GM23338 (cell line): ENCODE results near the gene PHACTR2. TPM values are rescaled to one million over a fixed set of nuclear protein-coding genes. Genes with fewer than 3 reads are reported as not detected.

Source experiments
- ATAC-seq: fragments of 200-7000 bp; cut with Tn5 transposase; 3 replicates; pipeline ENCODE4 v1.9.1; 2020
- DNase-seq: peaks from one replicate; pipeline ENCODE4 v3.0.0-alpha.2; 2015; ENCODE audit warnings: low spot score
- H2AFZ ChIP-seq: fragments of 200-600 bp; sonication (generic); 2 replicates; pipeline ENCODE4 v1.8.0; 2016; ENCODE audit warnings: antibody characterized with exemption, mild to moderate bottlenecking, moderate library complexity
- H3F3A ChIP-seq: fragments of 200-600 bp; sonication (generic); replicated peaks from 2 replicates; pipeline ENCODE4 v1.8.0; 2017; ENCODE audit warnings: antibody characterized with exemption, mixed run types, low read depth
- H3K27ac ChIP-seq: fragments of 200-600 bp; sonication (generic); 2 replicates; pipeline ENCODE4 v1.6.1; 2016; ENCODE audit warnings: low read depth
- H3K27me3 ChIP-seq: fragments of 200-600 bp; sonication (generic); 2 replicates; pipeline ENCODE4 v1.8.0; 2016; ENCODE audit warnings: mild to moderate bottlenecking, mixed run types, moderate library complexity; ENCODE audit not compliant: insufficient read depth
- H3K36me3 ChIP-seq: fragments of 200-600 bp; sonication (generic); 2 replicates; pipeline ENCODE4 v1.8.0; 2016; ENCODE audit warnings: mild to moderate bottlenecking; ENCODE audit not compliant: insufficient read depth
- H3K4me1 ChIP-seq: fragments of 200-600 bp; sonication (generic); 2 replicates; pipeline ENCODE4 v1.8.0; 2016; ENCODE audit warnings: mild to moderate bottlenecking, moderate library complexity; ENCODE audit not compliant: insufficient read depth
- H3K4me2 ChIP-seq: fragments of 200-600 bp; sonication (generic); 2 replicates; pipeline ENCODE4 v1.7.1; 2017; ENCODE audit warnings: mixed run types
- H3K4me3 ChIP-seq: fragments of 200-600 bp; sonication (generic); 2 replicates; pipeline ENCODE4 v1.6.1; 2016; ENCODE audit warnings: mixed run types
- H3K79me2 ChIP-seq: fragments of 200-600 bp; sonication (generic); replicated peaks from 2 replicates; pipeline ENCODE4 v1.8.0; 2017; ENCODE audit warnings: mild to moderate bottlenecking; ENCODE audit not compliant: insufficient read depth
- H3K9me2 ChIP-seq: fragments of 200-600 bp; sonication (generic); 2 replicates; pipeline ENCODE4 v1.8.0; 2017; ENCODE audit not compliant: insufficient read depth
- H4K20me1 ChIP-seq: fragments of 200-600 bp; sonication (generic); replicated peaks from 2 replicates; pipeline ENCODE4 v1.8.0; 2017; ENCODE audit warnings: mild to moderate bottlenecking; ENCODE audit not compliant: insufficient read depth
- H3K27ac Mint-ChIP-seq: 2 replicates; pipeline ENCODE4 v1.8.0; 2020; ENCODE audit warnings: inconsistent platforms, mild to moderate bottlenecking, moderate library complexity, mixed read lengths
- H3K27me3 Mint-ChIP-seq: 3 replicates; pipeline ENCODE4 v1.8.0; 2022; ENCODE audit warnings: low read depth, mild to moderate bottlenecking, moderate library complexity, mixed read lengths, inconsistent platforms; ENCODE audit not compliant: insufficient read depth, poor library complexity
- H3K36me3 Mint-ChIP-seq: 3 replicates; pipeline ENCODE4 v1.8.0; 2021; ENCODE audit warnings: low read depth, mild to moderate bottlenecking, inconsistent platforms, moderate library complexity, mixed read lengths
- H3K4me1 Mint-ChIP-seq: 3 replicates; pipeline ENCODE4 v1.8.0; 2020; ENCODE audit warnings: mild to moderate bottlenecking, inconsistent platforms, mixed read lengths
- H3K4me3 Mint-ChIP-seq: 3 replicates; pipeline ENCODE4 v1.8.0; 2021; ENCODE audit warnings: moderate library complexity, mild to moderate bottlenecking, inconsistent platforms, mixed read lengths
- H3K9me3 Mint-ChIP-seq: 3 replicates; pipeline ENCODE4 v1.8.0; 2020; ENCODE audit warnings: moderate library complexity, mild to moderate bottlenecking, inconsistent platforms, mixed read lengths
- CREB1 ChIP-seq: fragments of 250-450 bp; sonication (Bioruptor Pico); IDR thresholded peaks from 2 replicates; pipeline ENCODE4 v1.5.0; 2020; ENCODE audit warnings: low read depth, mild to moderate bottlenecking, moderate library complexity
- CTCF ChIP-seq, 2 experiments: fragments of 200-600 bp in 1 of 2; sonication (generic) in 1 of 2; conservative IDR thresholded peaks; 2 replicates each; pipeline versions ENCODE4 v1.5.1 to v1.6.1; 2016 to 2017; ENCODE audit warnings: antibody characterized with exemption in 2 of 2, low read depth in 2 of 2, mild to moderate bottlenecking in 2 of 2, moderate library complexity in 1 of 2
- ETS1 ChIP-seq: IDR thresholded peaks from 2 replicates; pipeline ENCODE4 v1.6.1; 2016; ENCODE audit warnings: antibody characterized with exemption
- EZH2phosphoT487 ChIP-seq: fragments of 200-600 bp; sonication (generic); IDR thresholded peaks from one replicate; pipeline ENCODE4 v1.8.1; 2018; ENCODE audit warnings: antibody characterized with exemption; ENCODE audit not compliant: unreplicated experiment
- JUNB ChIP-seq: IDR thresholded peaks from one replicate; pipeline ENCODE4 v1.6.1; 2016; ENCODE audit warnings: antibody characterized with exemption; ENCODE audit not compliant: unreplicated experiment
- POLR2AphosphoS5 ChIP-seq: IDR thresholded peaks from 2 replicates; pipeline ENCODE4 v1.6.1; 2016; ENCODE audit warnings: antibody characterized with exemption, low read depth
- STAT1 ChIP-seq: IDR thresholded peaks from one replicate; pipeline ENCODE4 v1.6.1; 2016; ENCODE audit warnings: antibody characterized with exemption; ENCODE audit not compliant: unreplicated experiment
- ZNF114 ChIP-seq: fragments of 250-450 bp; sonication (Bioruptor Pico); IDR thresholded peaks from 2 replicates; pipeline ENCODE4 v1.5.0; 2020; ENCODE audit warnings: mild to moderate bottlenecking, moderate library complexity
- ZNF462 ChIP-seq: fragments of 250-450 bp; sonication (Bioruptor Pico); IDR thresholded peaks from 2 replicates; pipeline ENCODE4 v1.5.0; 2020; ENCODE audit warnings: mild to moderate bottlenecking, moderate library complexity
- polyA plus RNA-seq: library from polyadenylated mRNA; unstranded; fragments of >200 nt; fragmentation: Nextera tagmentation; extraction: Ambion mirVana; gene quantifications from 2 replicates; pipeline ENCODE4 v1.2.1, GENCODE V29; 2016
- total RNA-seq: library from RNA; depleted of rRNA; stranded (reverse); fragments of >200 nt; shearing (Covaris generic); gene quantifications from 2 replicates; pipeline ENCODE4 v1.2.3, GENCODE V29; 2014

Gene PHACTR2
- total and polyA plus RNA-seq, 2 experiments from 2014 or later = 67.7 to 105 TPM

GRCh38 chr6:143695130-143695968 lies 17.6 kb downstream of the PHACTR2 start:
- peaks cover 1% of the 10 kb centered on the region for H3K27me3 Mint-ChIP-seq
- no peaks in the 10 kb centered on the region for H3K9me3 Mint-ChIP-seq
- no peak overlapping the region for H3K27ac Mint-ChIP-seq
- Histone ChIP-seq H3K27ac (no peak overlapping the region), H3K4me2 (no peak overlapping the region), H4K20me1 (no peaks in the 10 kb centered on the region), H3K79me2 (peaks cover 98% of the 10 kb centered on the region), H3K9me2 (0 out of 2 replicates have a peak, but pooled peaks cover 3% of the 10 kb centered on the region), H3K4me3 (no peak overlapping the region), H3F3A (no peaks in the 10 kb centered on the region), H3K36me3 (no peaks in the 10 kb centered on the region), H3K4me1 (peaks cover 73% of the 10 kb centered on the region), H3K27me3 (no peaks in the 10 kb centered on the region), H2AFZ (no peak overlapping the region)
- no peak for DNase-seq
- no peak for ATAC-seq
- peaks cover 13% of the 10 kb centered on the region; the same call in 2 of the 3 replicates for H3K36me3 Mint-ChIP-seq
- no peak overlapping the region for H3K4me3 Mint-ChIP-seq
- H3K4me1 Mint-ChIP-seq = peaks cover 53% of the 10 kb centered on the region
- TF ChIP-seq POLR2AphosphoS5 (no peak), CTCF (conservative IDR thresholded peaks at IDR 0.05; ENCODE audit: low read depth in 2 of 2) (no peak), STAT1 (no peak)

GRCh38 chr6:143695969-143696663 lies 18.4 kb downstream of the PHACTR2 start:
- TF ChIP-seq EZH2phosphoT487 (no peak), ZNF114 (CRISPR knock-in tag) (no peak), CREB1 (no peak), ETS1 (no peak), ZNF462 (CRISPR knock-in tag) (no peak), JUNB (no peak)
- Mint-ChIP-seq H3K4me1 (peaks cover 51% of the 10 kb centered on the region), H3K4me3 (no peak overlapping the region), H3K36me3 (peaks cover 13% of the 10 kb centered on the region; the same call in 2 of the 3 replicates), H3K27me3 (peaks cover 1% of the 10 kb centered on the region), H3K27ac (0 out of 2 replicates have a peak overlapping the region, but pooled peaks have one; percentile 1), H3K9me3 (no peaks in the 10 kb centered on the region)
- ATAC-seq (no peak), DNase-seq (no peak)
- H3F3A ChIP-seq = no peaks in the 10 kb centered on the region
- H3K27me3 ChIP-seq = no peaks in the 10 kb centered on the region
- no peaks in the 10 kb centered on the region for H4K20me1 ChIP-seq
- H3K4me2 ChIP-seq = 0 out of 2 replicates have a peak overlapping the region, but pooled peaks have one; percentile 18
- 0 out of 2 replicates have a peak, but pooled peaks cover 3% of the 10 kb centered on the region for H3K9me2 ChIP-seq
- H3K4me3 ChIP-seq = no peak overlapping the region
- peak overlapping the region; percentile 30; the same call in 1 of the 2 replicates for H3K27ac ChIP-seq
- no peaks in the 10 kb centered on the region for H3K36me3 ChIP-seq
- H3K79me2 ChIP-seq = peaks cover 98% of the 10 kb centered on the region
- peaks cover 73% of the 10 kb centered on the region for H3K4me1 ChIP-seq
- H2AFZ ChIP-seq = no peak overlapping the region
